SIG-M5 (cell line): ENCODE results near the gene TMEM218.
"Not testable (repeated sequence)": the region's sequence is repeated elsewhere in the genome, so short reads cannot be mapped to it uniquely, and the experiment has no call there.

ENCODE experiments used
- DNase-seq: peaks from one replicate; lab custom pipeline; 2025; lab: John Stamatoyannopoulos, UW

TMEM218 gene

DNA sequence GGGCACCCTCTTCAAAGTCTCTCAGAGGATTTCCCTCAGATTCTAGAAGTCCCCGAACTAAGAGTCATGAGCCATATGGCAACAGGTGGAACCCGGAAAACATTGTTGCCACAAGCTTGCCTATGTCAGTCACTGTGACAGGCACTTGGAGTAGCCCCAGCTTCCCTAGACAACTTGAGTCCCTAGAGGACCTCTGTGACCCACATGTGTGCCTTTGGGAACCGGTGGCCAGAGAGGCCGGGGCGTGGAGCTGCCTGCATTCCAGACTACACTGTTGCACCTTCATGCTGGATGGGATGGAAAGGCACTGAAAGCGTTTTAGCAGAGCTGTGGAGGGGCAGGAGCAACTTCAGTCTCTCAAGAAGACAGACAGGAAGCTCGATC is 36.2 kb downstream of the TMEM218 start:
- DNase-seq: no peak

DNA sequence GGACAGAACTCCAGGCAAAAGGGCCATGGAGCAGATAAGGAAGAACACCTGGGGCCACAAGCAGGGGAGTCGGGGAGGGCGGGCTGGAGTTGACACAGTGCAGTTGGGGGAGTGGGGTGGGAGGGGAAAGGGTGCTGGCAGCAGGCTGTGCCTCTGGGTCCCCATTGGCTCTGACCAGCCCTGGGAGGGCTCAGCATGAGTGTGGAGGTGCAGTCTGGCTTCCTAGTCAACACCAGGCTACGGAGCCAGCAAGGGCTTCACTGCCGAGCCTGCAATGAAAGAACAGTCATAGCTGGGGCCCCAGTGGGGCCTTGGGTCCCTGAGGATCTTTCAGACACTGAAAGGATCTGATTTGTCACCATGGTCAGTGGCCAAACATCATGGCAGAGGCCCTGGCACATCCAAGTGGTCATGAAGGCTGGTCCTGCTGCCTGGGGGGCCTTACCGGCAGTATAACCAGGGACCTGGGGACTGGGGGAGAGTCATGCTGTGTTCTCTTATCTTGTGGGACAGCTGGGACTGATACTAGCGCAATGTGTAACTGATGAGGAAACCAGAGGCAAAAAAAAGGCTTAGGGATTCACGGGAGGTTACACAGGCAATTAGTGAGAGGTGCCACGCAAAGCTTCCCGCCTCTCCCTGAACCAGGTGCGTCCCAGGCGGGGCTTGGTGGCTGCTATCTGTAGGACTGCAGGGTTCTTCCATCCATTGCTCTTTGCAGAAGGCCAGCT is 36.8 kb downstream of the TMEM218 start:
- no peak for DNase-seq

DNA sequence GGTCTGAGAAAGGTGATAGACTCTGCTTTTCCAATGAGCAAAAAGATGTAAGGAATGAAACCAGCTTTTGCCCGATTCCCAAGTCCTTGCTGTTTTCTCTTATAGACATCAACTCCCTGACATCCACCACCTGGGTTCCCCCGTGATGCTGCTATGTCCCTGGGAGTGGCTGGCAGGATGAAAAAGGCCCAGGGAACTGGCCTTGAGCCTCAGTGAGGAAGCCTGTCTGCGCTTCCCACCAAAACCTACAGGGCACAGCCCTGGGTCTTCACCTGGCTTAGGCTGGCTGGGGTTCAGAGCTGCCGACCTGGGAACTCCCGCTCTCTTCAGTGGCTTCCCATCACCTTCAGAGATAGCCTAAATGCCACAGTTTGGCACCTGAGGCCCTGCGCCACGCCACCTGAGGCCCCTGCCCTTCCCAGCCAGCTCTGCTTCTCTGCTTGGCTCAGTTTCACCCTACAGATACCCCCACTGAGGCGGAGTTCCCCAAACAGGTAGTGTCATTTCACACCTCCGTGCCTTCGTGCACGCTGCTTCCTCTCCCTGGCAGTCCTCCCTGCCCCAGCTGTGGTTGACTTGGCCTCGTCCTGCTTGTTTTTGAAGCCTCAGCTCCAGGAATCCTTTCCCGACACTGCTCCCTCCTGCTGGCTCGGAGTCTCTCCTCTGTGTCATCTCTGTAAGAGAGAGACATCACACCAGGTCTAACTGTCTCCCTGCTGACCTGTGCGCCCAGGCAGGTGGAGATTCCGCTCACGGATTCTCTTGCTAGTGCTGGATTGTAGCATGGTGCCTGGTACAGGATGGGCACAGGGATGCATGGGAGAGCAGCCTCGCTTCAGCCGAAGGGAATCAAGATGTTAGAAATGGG is 37.6 kb downstream of the TMEM218 start:
- DNase-seq: no peak

DNA sequence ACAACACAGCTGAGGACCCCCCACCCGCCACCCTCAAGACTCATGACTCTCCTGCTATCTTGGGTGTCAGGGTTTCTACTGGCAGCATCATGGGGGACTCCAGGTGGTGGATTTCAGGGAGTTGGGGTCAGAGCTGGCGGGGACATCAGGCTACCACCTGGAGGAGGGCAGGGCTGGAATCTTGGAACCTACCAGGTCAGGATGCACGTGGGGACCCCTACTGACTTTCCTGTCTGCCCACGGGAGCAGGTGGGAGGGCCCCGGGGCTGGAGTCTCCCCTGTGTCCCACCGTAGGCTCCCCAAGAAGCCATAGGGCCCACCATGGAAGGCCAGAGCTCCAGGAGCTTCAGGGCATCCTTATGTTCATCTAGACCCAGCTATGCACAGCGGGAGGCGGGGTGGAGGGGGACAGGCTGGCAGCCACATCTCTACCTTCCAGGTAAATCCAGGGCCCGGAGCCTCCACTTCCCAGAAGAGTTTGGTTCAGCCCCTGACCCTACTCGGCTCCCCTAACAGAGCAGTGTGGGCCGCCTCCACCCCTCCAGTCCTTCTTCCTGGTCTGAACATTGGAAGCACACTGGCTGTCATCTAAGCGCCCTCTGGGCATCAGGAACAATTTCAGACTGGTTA is 38.4 kb downstream of the TMEM218 start:
- DNase-seq: no peak

DNA sequence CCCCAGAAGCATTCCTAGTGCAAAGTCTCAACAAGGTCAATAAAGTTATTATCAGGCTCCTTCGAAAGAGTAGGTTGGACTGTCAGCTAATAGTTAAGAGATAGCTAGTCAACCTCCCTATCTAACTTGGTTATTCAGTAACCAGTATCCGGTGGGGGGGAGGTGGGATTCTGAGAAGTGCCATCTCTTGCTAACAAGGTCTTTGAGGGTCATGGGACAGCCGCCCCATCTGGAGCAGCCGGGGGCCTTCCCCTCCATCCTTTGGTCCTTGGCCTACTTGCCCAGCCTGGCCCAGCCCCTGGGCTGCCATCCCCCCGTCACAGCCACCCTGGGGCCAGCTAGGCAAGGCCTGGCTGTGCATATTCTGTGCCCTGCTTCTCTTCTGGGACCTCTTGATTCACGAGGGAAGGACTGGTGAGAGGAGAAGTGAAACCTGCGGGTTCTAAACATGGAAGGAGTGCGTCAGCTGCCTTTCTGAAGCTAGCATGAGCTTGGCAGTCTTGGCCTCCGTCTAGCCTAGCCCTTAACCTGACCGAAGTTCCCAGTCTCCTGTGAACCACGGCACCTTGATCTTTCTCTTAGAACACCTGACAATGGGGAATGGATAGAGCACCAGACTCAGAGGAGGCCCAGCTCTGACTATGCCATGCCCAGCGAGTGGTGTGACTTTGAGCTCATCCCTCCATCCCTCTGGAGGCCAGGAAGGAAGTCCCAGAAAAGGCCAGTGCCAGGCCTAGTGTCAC is 39.0 kb downstream of the TMEM218 start:
- peak; percentile 73 for DNase-seq

DNA sequence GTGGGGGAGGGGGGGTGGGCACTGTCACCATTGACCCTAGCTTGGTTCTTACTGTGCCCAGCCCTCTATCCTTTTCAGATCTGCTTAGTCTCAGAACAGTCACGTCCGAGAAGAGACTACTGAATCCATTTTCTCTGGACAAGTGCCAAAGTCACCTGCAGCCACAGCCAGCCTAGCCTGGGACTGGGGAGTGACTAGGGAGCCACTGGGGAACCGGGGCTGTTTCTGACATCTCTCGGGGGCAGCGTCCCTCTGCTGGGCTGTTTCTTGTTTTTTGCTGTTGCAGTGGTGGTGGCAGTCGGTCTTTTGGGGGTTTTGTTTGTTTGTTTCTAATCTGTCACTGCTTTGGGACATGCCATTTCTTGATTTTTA is 39.6 kb downstream of the TMEM218 start:
- DNase-seq: no peak

DNA sequence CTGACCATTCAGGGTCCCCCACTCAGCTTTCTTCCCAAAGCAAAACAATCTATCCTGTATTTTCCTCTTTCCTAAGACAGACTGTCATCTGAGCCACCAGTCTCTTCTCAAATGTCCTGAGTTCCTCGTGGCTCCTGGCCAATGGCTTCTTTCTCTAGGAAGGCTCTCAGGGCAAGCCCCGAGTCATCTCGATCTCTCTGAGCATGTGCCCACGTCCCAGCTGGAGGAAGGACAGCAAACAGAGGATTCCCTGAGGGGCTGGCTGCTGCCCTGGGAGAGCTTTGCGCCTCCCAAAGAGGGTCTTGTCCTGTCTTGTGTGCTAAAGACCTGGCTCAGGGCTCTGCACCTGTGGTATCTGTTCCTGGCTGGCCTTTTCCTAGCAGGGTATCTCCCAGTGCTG is 40.0 kb downstream of the TMEM218 start:
- DNase-seq: no peak

DNA sequence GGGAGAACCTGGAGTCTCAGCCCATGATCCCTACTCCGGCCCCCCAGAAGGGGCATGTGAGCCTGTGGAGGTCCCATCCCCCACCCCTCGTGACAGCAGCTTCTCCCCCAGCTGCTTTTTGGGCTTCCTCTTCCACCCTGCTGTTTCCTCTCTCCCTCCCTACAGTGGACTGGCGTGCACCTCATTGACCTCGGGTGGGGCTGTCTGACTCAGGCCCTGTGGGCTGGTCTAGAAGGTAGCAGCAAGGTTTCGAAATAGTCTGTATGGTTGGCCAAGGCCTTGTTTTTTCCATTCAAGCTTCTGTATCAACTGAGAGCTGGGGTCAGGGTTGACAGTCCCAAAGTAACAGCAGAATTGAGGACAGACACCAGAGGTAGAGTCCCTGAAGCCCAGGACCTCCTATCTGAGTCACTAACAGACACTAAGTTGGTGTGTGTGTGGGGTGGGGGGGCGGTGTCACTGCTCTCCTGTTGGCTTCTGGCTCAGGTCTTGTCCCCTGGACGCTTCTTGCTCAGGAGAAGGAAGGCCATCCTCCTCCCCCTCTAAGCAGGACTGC is 40.6 kb downstream of the TMEM218 start:
- peak; percentile 72 for DNase-seq

DNA sequence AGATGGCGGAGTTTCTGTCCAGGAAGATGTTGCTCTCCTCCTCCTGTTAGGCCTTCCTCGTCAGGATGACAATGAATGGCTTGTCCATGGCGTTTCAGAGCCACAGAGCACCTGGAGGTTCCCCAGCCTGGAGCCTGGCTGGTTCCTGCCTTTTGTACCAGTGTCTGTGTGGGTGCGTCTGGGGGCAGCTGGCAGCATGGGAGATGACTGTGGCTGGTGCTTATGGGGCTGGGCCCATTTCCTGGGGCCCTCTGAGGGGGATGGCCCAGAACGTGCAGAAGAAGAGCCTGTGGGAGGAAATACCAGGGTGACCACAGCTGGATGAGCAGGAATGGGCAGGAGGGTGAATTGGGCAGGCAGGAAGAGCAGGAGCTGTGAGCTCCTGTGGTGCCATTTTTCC is 41.6 kb downstream of the TMEM218 start:
- no peak for DNase-seq

DNA sequence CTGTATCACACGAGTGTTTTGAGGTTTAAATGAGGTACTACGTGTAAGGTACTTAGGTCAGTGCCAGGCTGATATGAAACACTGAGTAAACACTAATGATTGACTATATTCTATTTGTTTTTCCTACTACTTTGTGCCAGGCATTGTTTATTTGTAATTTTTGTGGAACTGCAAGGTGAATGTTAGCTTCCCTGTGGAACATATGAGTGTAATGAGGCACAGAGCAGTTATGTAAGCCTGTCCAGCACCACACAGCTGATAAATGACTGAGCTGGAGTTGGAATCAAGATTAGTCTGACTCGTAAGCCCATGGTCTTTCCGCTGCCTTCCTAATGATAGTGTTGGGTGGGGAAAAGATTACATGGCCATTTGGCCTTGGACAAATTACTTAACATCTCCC is 42.4 kb downstream of the TMEM218 start:
- no peak for DNase-seq

DNA sequence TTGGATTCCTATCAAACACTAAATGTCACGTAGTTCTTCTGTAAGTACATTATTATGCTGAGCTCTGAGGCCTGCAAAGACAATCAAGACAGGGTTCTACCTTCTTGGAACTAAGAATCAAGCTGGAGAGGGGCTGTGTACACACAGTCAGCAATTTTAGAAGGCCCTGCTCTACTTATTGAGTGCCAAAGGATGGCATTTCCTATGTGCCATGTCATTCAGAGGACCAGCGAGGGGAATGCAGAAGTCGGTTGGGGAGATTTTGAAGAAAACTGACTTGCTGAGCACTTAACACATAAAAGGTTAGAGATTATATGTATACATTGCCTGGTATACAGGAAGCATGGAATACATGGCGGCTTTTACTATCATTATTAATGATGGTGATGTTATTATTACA is 43.1 kb downstream of the TMEM218 start:
- no peak for DNase-seq

DNA sequence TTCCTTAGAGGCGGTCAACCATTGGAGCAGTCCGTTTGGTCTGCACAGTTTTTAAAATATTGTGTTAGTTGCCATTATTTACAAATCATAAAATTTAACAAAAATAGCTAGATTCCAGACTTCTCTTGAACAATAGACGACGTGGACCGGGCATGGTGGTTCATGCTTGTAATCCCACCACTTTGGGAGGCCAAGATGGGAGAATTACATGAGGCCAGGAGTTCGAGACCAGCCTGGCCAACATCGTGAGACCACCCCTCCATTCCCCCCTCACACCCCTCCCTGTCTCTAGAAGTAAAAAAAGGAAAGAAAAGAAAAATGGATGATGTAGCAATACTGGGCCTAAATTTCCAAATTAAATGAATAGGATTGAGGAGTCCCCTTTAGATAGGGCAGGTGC is 47.4 kb downstream of the TMEM218 start:
- no peak for DNase-seq

DNA sequence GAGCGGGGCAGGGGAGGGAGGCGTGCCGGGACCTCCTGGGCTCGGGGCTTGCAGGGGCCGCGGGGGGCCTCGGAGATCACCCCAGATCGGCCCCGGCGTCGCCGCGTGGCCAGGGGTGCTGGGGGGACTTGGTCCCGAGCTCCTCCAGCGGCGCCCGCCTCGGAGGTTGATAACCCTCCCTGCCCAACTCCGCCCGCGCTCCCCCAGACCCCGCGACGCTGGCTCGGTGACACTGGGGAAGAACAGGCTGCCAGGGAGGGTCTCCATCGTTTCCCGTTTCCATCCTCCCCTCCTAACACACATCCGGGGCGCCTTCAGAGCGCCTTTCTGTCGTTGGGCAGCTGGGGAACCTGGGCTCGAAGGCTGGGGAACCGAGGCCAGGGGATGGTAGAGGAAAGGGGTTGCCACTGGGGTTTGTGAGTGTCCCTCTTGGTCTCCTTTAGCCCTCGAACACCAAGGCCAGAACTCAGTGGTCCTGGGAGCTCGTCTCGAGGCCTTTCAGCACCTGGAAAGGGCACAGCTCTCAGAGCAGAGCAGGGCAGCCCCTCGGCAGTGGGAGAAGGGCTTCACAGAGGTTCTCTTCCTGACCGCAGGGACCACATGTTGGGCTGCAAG is 47.9 kb downstream of the TMEM218 start:
- no peak for DNase-seq

DNA sequence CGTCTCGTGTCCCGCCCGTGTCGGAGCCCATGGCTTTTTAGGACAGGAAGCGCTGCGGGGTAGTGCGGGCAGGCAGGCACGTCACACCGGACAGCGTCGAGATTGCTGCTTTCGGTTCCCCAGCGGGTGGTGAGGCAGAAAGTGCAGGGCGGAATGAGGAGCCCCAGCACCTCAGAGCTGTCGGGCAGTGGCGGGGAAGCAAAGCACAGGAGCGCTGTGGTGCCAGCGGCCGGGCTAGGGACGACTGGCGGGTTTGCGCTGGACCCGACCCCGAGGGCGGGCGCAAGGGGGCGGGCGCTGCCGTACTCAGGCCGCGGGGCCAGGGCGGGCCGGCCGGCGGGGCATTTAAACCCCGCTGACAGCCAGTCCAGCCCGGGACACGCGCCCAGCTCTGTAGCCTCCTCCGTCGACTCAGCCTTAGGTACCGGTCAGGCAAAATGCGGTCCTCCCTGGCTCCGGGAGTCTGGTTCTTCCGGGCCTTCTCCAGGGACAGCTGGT is 48.4 kb downstream of the TMEM218 start, which contains the start of gene SLC37A2:
SLC37A2 (plus strand) TSS at position 375 of the 498 bp plus-strand sequence; CDS start at position 438, 63 bp downstream.
- DNase-seq: no peak

DNA sequence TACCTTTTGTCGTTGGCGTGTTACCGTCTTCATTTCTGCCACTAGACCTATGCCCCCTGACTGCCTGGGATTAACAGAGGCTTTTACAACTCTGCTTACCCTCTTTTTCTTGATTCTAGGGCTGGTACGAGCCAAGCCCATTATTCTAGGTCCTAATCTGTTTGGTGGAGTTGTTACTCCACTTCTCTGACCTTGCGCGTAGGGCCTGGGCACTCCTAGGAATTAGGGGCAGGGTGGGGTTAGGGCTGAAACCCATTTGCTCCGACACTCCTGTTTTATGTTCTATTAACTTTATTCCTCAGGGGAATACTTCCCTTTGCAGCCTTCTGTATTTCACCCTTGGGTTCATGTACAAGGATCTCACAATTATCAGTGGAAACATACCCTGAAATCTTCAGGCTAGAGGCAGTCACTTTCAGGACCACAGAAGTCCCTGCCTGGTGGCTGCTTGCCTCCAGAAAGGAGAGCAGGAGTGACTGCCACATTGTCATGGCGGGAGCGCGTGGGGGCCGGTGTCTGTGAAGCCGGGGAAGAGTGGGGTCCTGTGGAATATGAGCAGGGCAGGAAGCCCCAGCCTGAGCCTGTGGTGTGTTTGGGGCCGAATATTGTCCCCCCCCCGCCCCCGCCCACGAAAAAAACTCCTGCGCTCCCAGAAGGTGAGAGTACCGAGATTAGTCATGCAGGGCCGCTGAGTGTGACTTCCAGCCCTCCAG is 49.1 kb downstream of the TMEM218 start:
- DNase-seq: no peak

DNA sequence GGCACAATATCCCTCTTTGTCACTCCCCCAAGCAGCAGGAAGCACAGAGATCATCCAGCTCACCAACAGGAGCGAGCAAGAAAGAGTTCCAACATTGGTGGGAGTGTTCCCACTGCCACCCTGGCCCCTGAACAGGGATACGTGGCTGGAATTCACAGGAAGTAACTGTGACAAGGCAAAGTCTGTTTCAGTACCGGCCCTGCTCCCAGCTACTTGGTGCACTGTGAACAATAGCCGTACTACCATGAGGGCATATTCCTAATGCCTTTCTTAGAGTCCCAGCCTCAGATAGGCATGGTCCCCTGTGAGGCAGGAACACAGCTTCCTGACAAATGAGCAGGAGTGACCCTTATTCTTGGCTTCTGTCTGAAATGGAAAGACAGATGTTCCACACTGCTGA is 50.1 kb downstream of the TMEM218 start:
- no peak for DNase-seq

DNA sequence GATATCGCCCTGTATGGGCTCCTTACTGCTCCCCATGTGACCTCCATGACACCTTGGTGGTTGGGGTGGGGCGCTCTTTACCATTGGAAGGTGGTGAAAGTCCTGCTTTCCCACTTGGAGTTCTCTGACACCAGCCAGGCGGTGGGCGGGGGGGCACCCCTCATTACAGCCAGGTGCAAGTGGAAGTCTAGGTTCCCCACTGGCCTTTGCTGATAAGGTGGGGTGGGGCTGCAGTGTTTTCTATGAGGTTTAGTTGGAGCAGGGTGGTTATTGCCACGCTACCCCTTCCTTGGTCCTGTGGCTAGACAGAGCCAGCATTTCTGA is 53.8 kb downstream of the TMEM218 start:
- DNase-seq: no peak

DNA sequence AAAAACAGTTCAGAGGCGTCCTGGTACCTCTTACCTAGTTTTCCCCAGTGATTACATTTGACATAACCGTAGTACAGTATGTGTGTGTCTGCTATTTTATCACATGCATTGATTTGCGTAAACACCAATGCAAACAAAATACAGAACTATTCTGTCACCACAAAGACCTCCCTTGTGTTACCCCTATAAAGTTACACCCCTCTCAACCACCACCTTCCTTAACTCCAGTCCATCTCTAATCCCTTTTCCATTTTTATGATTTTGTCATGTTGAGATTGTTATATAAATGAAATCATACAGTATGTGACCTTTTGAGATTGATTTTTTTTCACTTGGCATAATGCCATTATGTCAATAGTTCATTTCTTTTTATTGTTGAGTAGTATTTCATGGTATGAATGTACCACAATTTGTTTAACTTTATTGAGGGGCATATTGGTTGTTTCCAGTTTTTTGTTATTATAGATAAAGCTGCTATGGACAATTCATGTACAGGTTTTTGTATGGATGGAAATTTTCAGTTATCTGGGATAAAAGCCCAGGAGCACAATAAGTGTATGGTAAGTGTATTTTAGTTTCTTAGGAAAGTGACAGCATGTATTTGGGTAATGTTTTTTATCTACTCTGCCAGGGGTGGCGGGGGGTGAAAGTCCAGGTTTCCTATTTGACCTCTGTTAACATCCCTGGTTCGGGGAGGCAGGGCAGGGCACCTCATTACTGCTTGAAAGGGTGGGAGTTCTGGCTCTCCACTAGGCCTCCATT is 54.3 kb downstream of the TMEM218 start:
- no peak for DNase-seq

DNA sequence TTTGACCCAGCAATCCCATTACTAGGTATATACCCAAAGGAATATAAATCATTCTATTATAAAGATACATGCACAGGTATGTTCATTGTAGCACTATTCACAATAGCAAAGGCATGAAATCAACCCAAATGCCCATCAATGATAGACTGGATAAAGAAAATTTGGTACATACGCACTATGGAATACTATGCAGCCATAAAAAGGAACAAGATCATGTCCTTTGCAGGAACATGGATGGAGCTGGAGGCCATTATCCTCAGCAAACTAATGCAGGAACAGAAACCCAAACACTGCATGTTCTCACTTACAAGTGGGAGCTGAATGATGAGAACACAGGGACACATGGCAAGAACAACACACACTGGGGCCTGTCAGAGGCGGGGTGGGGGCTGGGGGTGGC is 55.3 kb downstream of the TMEM218 start:
- not testable (repeated sequence) for DNase-seq

DNA sequence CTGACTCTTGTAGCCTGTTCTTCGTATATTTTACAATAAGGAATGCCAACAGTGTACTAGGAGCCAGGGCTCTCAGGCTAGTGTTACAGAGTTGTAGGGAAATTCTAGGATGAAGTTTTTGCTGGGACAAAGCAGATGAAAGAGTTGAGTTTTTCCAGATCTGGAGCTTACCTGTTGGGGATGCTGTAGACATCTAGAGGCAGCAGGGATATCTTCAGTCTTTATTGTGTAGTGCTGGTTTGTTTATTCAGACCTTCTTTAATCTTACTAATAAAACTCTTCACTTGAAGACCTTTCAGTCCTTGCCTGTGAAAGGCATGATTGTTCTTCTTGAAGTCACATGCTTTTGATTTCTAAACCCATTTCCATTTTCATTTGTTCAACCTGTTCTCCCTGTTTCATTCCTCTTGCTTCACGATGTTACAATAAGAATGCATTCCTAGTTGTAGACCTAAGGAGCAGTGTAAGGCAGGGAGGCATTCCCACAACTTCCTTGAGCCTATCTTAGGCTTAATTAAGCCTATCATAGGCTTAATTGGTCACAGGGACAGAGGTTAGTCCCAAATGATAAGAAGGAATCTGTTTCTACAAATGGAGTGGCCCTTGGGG is 56.2 kb downstream of the TMEM218 start:
- DNase-seq: no peak
